SH-SY5Y (cell line): Measurements from ENCODE around the gene MAMDC2.

Source experiments
- GATA2 ChIP-seq: IDR thresholded peaks from 2 replicates; pipeline ENCODE4 v1.6.1; 2011; ENCODE audit warnings: mild to moderate bottlenecking, low read depth, low read length
- GATA3 ChIP-seq: IDR thresholded peaks from 2 replicates; pipeline ENCODE4 v1.6.1; 2011; ENCODE audit warnings: low read depth, mild to moderate bottlenecking, low read length, moderate library complexity

MAMDC2 gene

GRCh38 chr9:70097187-70097586, 53.5 kb downstream of the MAMDC2 start:
- TF ChIP-seq GATA2 (no peak), GATA3 (no peak)

GRCh38 chr9:70100362-70100761, 56.7 kb downstream of the MAMDC2 start:
- TF ChIP-seq GATA3 (no peak), GATA2 (no peak)

DNA sequence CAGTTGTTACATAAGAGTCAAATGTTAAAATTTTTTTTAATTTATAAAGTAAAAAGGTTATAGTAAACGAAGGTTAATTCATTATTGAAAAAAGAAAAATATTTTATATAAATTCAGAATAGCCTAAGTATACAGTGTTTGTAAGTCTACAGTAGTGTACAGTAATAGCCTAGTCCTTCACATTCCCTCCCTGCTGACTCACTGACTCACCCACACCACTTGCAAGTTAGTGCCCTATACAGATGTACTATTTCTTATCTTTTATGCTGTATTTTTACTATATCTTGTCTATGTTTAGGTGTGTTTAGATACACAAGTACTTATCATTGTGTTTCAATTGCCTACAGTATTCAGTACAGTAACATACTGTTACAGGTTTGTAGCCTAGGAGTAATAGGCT, 57.6 kb downstream of the MAMDC2 start:
- TF ChIP-seq GATA3 = no peak
- TF ChIP-seq GATA2 = no peak

DNA sequence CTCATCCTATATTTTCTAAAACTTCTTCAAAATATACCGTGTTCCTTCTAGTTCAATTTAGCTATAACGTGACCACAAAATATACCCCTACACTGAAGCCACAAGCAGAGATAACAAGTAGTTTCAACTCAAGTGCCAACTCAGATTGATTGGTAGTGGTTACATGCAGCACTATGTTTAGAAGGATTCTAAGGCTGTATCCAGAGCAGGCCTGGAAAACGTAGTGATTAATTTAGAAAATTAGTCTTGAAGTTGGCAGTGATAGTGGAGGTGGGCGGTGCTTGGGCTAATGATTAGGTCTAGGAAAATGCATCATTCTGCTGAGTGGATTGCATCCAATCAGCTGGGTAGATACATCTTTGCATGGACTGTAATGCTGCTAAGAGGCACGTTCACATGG, 61.5 kb downstream of the MAMDC2 start:
- TF ChIP-seq GATA2 (peak; percentile 93), GATA3 (peak; percentile 53)

- TF ChIP-seq GATA2 (no peak), GATA3 (no peak)
Measured at GRCh38 chr9:70106571-70106970, 62.9 kb downstream of the MAMDC2 start.

DNA sequence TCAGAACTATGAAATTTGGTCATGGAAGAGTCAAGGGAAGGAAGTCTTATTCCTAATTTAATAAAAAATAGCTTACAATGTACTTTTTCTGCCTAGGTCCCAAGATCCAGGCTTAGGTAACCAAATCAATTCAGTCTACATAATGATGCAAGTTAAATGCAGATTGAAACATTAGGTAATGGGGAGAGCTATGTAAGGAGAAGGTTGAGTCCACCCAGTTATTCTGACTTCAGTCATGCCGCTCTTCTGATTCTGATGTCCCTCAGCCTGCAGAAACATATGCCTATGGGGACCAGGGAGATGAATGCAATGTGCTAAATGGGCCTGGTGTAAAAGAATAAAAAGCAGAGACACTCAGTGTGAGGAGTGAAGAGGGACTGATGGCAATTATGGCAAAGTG, 63.9 kb downstream of the MAMDC2 start:
- TF ChIP-seq GATA2 = no peak
- TF ChIP-seq GATA3 = no peak

GRCh38 chr9:70108181-70108580, 64.5 kb downstream of the MAMDC2 start:
- TF ChIP-seq GATA2 = no peak
- TF ChIP-seq GATA3 = no peak

DNA sequence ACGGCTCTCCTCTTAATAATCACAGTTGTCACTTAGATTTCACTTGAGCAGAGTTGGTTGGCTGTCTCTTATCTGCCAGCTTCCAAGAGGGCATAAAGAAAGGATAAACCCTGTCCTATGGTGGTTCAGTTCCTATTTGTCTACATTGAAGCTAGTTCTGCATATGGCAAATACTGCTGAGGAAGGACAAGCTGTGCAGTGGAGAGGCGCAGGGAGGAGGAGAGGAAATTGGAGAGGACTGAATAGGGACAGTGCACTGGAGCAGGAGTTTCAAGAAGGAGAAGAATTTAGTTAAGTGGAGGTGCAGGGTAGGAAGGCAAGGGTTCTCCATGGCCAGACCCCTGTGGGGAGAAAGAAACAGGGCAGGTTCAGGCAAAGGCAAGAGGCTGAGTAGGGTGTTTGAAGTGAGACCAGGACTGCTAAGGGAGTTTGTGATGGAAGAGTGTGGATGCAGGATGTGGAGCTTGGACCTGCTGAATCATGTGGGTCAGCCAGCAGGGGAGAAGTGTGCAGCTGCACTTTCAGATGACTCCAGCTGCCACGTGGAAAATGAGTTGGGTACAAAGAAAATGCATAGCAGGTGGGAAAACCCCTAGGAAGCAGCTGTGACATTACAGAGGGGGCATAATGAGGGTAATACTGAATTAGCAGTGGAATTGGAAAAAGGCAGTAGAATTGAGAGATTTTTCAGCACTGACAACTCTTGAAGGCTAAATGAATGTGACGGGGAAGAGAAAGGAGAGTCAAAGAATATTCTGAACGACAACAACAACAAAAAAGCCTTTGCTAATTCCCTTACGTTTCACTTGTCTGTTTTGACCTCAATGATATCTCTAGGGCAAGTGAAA, 66.8 kb downstream of the MAMDC2 start:
- TF ChIP-seq GATA2 = no peak
- TF ChIP-seq GATA3 = no peak

- TF ChIP-seq GATA3 = no peak
- TF ChIP-seq GATA2 = no peak
Measured at GRCh38 chr9:70111042-70111602, 67.5 kb downstream of the MAMDC2 start.

DNA sequence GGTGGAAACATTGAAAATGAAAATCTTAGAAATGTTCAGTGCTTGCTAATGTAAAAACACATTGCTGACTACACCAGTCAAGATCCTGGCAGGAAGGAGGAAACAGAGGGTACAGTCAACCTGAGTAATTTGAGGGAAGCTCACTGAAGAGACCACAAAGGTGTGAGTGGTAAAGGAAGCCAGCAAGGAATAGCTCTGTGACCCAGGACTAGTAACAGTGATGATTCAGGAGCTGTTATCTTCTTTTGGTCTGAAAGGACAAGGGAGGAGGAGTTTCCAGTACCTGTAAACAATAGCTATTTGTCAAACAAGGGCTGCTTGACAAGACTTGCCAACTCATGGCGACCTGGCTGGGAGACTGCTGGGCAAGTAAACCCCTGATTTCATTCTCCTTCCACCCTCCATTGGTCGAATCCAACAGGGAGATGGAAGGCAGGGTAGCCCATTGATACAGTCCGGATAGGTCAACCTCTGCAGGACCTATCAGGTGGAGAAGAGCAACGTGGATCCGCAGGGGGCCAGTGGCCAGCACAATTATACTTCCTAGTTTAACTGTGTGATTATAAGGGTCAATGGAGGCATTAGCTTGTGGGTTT, 68.1 kb downstream of the MAMDC2 start:
- no peak for TF ChIP-seq GATA2
- no peak for TF ChIP-seq GATA3

DNA sequence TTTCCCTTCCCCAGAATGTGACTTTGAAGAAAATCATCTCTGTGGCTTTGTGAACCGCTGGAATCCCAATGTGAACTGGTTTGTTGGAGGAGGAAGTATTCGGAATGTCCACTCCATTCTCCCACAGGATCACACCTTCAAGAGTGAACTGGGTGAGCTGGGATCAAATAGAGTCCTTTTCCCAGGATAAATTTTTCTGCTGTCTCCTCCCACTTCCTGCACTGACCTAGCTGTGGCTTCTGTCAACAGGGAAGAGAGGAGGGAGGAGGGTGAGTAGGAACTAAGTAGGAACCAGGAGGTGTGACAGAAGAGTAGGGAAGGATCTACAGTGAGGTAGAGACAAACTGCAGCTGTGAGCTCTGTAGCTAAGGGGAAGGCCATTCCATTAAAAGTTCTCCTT, 69.3 kb downstream of the MAMDC2 start:
- TF ChIP-seq GATA2 = no peak
- no peak for TF ChIP-seq GATA3

GRCh38 chr9:70113403-70114022, 69.9 kb downstream of the MAMDC2 start:
- no peak for TF ChIP-seq GATA2
- no peak for TF ChIP-seq GATA3

- TF ChIP-seq GATA2 (no peak), GATA3 (no peak)
Measured at GRCh38 chr9:70114898-70115297, 71.2 kb downstream of the MAMDC2 start.

DNA sequence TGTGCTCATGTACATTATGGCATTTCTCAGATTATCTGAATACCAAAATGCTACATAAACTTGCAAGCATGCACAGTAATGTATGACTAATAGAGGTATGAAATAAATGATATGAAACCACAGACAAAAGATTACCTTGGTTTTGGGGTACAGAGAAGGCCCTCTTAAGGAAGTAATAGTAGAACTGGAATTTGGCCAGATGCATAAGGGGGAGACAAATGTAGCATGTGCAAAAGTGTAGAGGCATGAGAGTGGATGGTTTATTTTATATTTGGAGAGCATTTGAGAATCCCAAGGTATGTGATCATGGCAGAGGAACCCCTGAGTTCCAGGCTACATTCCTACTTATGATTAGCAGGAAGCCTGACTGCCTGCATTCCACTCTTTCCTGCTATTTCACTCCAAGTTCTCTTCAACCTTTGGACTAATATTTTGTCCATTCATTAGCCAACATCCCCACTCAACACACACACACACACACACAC, 74.2 kb downstream of the MAMDC2 start:
- TF ChIP-seq GATA3 (no peak), GATA2 (no peak)
